H1 (cell line): ENCODE measurements around the gene KCNQ1. TPM values are rescaled to one million over a fixed set of nuclear protein-coding genes. Genes with fewer than 3 reads are reported as not detected.

Experiments used
- CTCF ChIA-PET: fragments of 300-600 bp; sonication (Branson Sonifier 250); formaldehyde crosslinking; loops from one replicate; lab custom pipeline; 2021; ENCODE audit not compliant: partially characterized antibody; lab: Charles Lee
- POLR2A ChIA-PET: fragments of 300-600 bp; sonication (Branson Sonifier 250); formaldehyde crosslinking; loops from one replicate; lab custom pipeline; 2021; ENCODE audit warnings: inconsistent platforms; ENCODE audit not compliant: partially characterized antibody; lab: Charles Lee
- DNase-seq, 2 experiments: peaks; one replicate each; pipeline versions ENCODE4 v3.0.0 to v3.0.0-alpha.2; 2010 to 2022; ENCODE audit warnings: low spot score in 2 of 2, low read depth in 1 of 2, mixed read lengths in 1 of 2
- FAIRE-seq: peaks from 2 replicates; lab custom pipeline; 2011; peaks lifted over from hg19 to GRCh38; lab: Jason Lieb, UNC
- H2AFZ ChIP-seq: 2 replicates; pipeline ENCODE4 v1.8.1; 2012; ENCODE audit warnings: low read length, inconsistent platforms
- H2AK5ac ChIP-seq: 2 replicates; pipeline ENCODE4 v1.6.1; 2013; ENCODE audit warnings: low read depth, low read length
- H2BK120ac ChIP-seq: replicated peaks from 2 replicates; pipeline ENCODE3; 2013; ENCODE audit warnings: low read depth, low read length, inconsistent platforms
- H2BK12ac ChIP-seq: 2 replicates; pipeline ENCODE4 v1.6.1; 2013; ENCODE audit warnings: low read depth, low read length
- H2BK15ac ChIP-seq: 2 replicates; pipeline ENCODE4 v1.6.1; 2013; ENCODE audit warnings: low read length
- H2BK20ac ChIP-seq: 2 replicates; pipeline ENCODE4 v1.6.1; 2013; ENCODE audit warnings: low read length
- H2BK5ac ChIP-seq: 2 replicates; pipeline ENCODE4 v1.6.1; 2013; ENCODE audit warnings: low read depth, low read length
- H3K14ac ChIP-seq: 2 replicates; pipeline ENCODE4 v1.6.1; 2013; ENCODE audit warnings: inconsistent platforms; ENCODE audit not compliant: insufficient read length
- H3K18ac ChIP-seq: 2 replicates; pipeline ENCODE4 v1.6.1; 2013; ENCODE audit warnings: low read length; ENCODE audit errors: extremely low read depth
- H3K23ac ChIP-seq: 2 replicates; pipeline ENCODE4 v1.6.1; 2013; ENCODE audit warnings: inconsistent platforms; ENCODE audit not compliant: insufficient read length
- H3K23me2 ChIP-seq: 2 replicates; pipeline ENCODE4 v1.6.1; 2013; ENCODE audit warnings: low read depth, low read length
- H3K27ac ChIP-seq: 2 replicates; pipeline ENCODE4 v1.6.1; 2011; ENCODE audit warnings: low read depth, low read length, inconsistent platforms
- H3K27me3 ChIP-seq, 4 experiments: replicated peaks in 1 of 4; 1 replicate in 1 of 4; 2 replicates in 3 of 4; pipeline versions ENCODE4 v1.6.1 to v1.8.1; 2011 to 2013; ENCODE audit warnings: low read length in 3 of 4, mild to moderate bottlenecking in 3 of 4, inconsistent platforms in 2 of 4, mixed read lengths in 2 of 4, moderate library complexity in 1 of 4; ENCODE audit not compliant: control insufficient read depth in 3 of 4, insufficient read depth in 3 of 4; ENCODE audit errors: extremely low read depth in 1 of 4
- H3K36me3 ChIP-seq, 4 experiments: 2 replicates each; pipeline versions ENCODE4 v1.6.1 to v1.8.1; 2011 to 2013; ENCODE audit warnings: mild to moderate bottlenecking in 4 of 4, low read length in 3 of 4, moderate library complexity in 2 of 4, control low read depth in 1 of 4, inconsistent platforms in 1 of 4; ENCODE audit not compliant: insufficient read depth in 4 of 4, control insufficient read depth in 2 of 4
- H3K4ac ChIP-seq: replicated peaks from 2 replicates; pipeline ENCODE3; 2013; ENCODE audit warnings: low read length, low read depth, mixed read lengths, inconsistent platforms; ENCODE audit not compliant: insufficient read length
- H3K4me1 ChIP-seq, 4 experiments: replicated peaks in 1 of 4; 1 replicate in 1 of 4; 2 replicates in 3 of 4; pipeline versions ENCODE4 v1.6.1 to v1.8.1; 2011 to 2013; ENCODE audit warnings: low read length in 3 of 4, inconsistent platforms in 2 of 4, mixed read lengths in 1 of 4; ENCODE audit not compliant: insufficient read depth in 4 of 4, control insufficient read depth in 3 of 4
- H3K4me2 ChIP-seq, 2 experiments: 2 replicates each; pipeline versions ENCODE4 v1.6.1 to v1.8.1; 2011 to 2013; ENCODE audit warnings: low read depth in 2 of 2, low read length in 2 of 2, control low read depth in 1 of 2, inconsistent platforms in 1 of 2, mild to moderate bottlenecking in 1 of 2; ENCODE audit not compliant: insufficient read depth in 1 of 2
- H3K4me3 ChIP-seq, 4 experiments: fragments of 200-600, 300-600 bp in 1 of 4; sonication (generic), shearing (Covaris generic), sonication (Bioruptor Twin) in 1 of 4; 2 replicates each; pipeline versions ENCODE4 v1.5.1 to v1.8.1; 2011 to 2016; ENCODE audit warnings: low read length in 4 of 4, low read depth in 3 of 4, control low read depth in 2 of 4, inconsistent platforms in 2 of 4, mild to moderate bottlenecking in 2 of 4, mixed read lengths in 1 of 4, moderate library complexity in 1 of 4; ENCODE audit not compliant: insufficient read depth in 2 of 4; ENCODE audit errors: extremely low read depth in 1 of 4
- H3K56ac ChIP-seq: replicated peaks from 2 replicates; pipeline ENCODE3; 2013; ENCODE audit warnings: low read depth, mild to moderate bottlenecking, mixed read lengths, low read length, inconsistent platforms; ENCODE audit not compliant: insufficient read length
- H3K79me1 ChIP-seq: 2 replicates; pipeline ENCODE4 v1.6.1; 2013; ENCODE audit warnings: low read depth, low read length, control low read depth
- H3K79me2 ChIP-seq, 2 experiments: 2 replicates each; pipeline versions ENCODE4 v1.6.1 to v1.8.1; 2012 to 2013; ENCODE audit warnings: low read length in 2 of 2, mild to moderate bottlenecking in 2 of 2, inconsistent platforms in 1 of 2; ENCODE audit not compliant: insufficient read depth in 2 of 2, control insufficient read depth in 1 of 2
- H3K9ac ChIP-seq, 4 experiments: replicated peaks in 1 of 4; 1 replicate in 1 of 4; 2 replicates in 3 of 4; pipeline versions ENCODE4 v1.6.1 to v1.8.1; 2011 to 2013; ENCODE audit warnings: low read depth in 3 of 4, low read length in 3 of 4, control low read depth in 2 of 4, mild to moderate bottlenecking in 2 of 4, moderate library complexity in 2 of 4, inconsistent platforms in 1 of 4; ENCODE audit errors: extremely low read depth in 1 of 4
- H3K9me3 ChIP-seq, 2 experiments: 2 replicates each; pipeline versions ENCODE4 v1.6.1 to v1.8.1; 2012 to 2013; ENCODE audit warnings: mild to moderate bottlenecking in 2 of 2, moderate library complexity in 2 of 2, control low read depth in 1 of 2, inconsistent platforms in 1 of 2, low read depth in 1 of 2, low read length in 1 of 2, mixed read lengths in 1 of 2; ENCODE audit not compliant: insufficient read depth in 2 of 2
- H4K20me1 ChIP-seq, 2 experiments: replicated peaks in 1 of 2; 2 replicates each; pipeline versions ENCODE3 to v1.8.1; 2011 to 2013; ENCODE audit warnings: inconsistent platforms in 2 of 2, low read length in 2 of 2, mild to moderate bottlenecking in 1 of 2; ENCODE audit not compliant: insufficient read depth in 2 of 2, control insufficient read depth in 1 of 2
- H4K5ac ChIP-seq: 2 replicates; pipeline ENCODE4 v1.6.1; 2013; ENCODE audit warnings: low read length, low read depth, mixed read lengths, inconsistent platforms; ENCODE audit not compliant: insufficient read length
- H4K8ac ChIP-seq: 2 replicates; pipeline ENCODE4 v1.8.0; 2013; ENCODE audit warnings: mild to moderate bottlenecking, moderate library complexity, low read length, inconsistent platforms; ENCODE audit not compliant: insufficient read depth; ENCODE audit errors: extremely low read depth
- H4K91ac ChIP-seq: replicated peaks from 2 replicates; pipeline ENCODE3; 2013; ENCODE audit warnings: low read length, mixed read lengths, inconsistent platforms; ENCODE audit not compliant: insufficient read length
- CBX8 ChIP-seq: fragments of 300-800, 300-1000 bp; sonication (generic); IDR thresholded peaks from 2 replicates; pipeline ENCODE4 v1.7.1; 2016; ENCODE audit warnings: low read depth, low read length, borderline replicate concordance
- CHD2 ChIP-seq: IDR thresholded peaks from 2 replicates; pipeline ENCODE4 v1.6.1; 2012; ENCODE audit warnings: low read length, improper control_type of control experiment
- CREB1 ChIP-seq: IDR thresholded peaks from 2 replicates; pipeline ENCODE4 v1.6.1; 2012; ENCODE audit warnings: inconsistent platforms
- JUND ChIP-seq: IDR thresholded peaks from 2 replicates; pipeline ENCODE4 v1.6.1; 2011; ENCODE audit warnings: mild to moderate bottlenecking, improper control_type of control experiment, low read length
- MAFK ChIP-seq: IDR thresholded peaks from 2 replicates; pipeline ENCODE4 v1.6.1; 2012; ENCODE audit warnings: low read depth, mild to moderate bottlenecking, improper control_type of control experiment, low read length
- NANOG ChIP-seq: IDR thresholded peaks from 2 replicates; pipeline ENCODE4 v1.6.1; 2011; ENCODE audit warnings: low read length, low read depth, mild to moderate bottlenecking, inconsistent platforms; ENCODE audit not compliant: insufficient read depth, poor library complexity, severe bottlenecking
- NRF1 ChIP-seq: IDR thresholded peaks from 2 replicates; pipeline ENCODE4 v1.6.1; 2011; ENCODE audit warnings: mild to moderate bottlenecking, low read depth, low read length, improper control_type of control experiment
- SP4 ChIP-seq: IDR thresholded peaks from 2 replicates; pipeline ENCODE4 v1.6.1; 2012; ENCODE audit warnings: low read length, inconsistent platforms
- TEAD4 ChIP-seq: IDR thresholded peaks from 2 replicates; pipeline ENCODE4 v1.6.1; 2012; ENCODE audit warnings: low read depth, low read length, inconsistent platforms, mixed read lengths
- WGBS, 2 experiments: shearing (Covaris generic) in 1 of 2; methylation state at CpG; one replicate each; pipeline versions ENCODE4 v1.1.6 to v1.1.7; 2013 to 2015; ENCODE audit warnings: low lambda C conversion rate in 2 of 2, mixed read lengths in 2 of 2, inconsistent platforms in 1 of 2, low coverage in 1 of 2, missing lambda C conversion rate in 1 of 2; ENCODE audit not compliant: insufficient replicate concordance in 2 of 2, insufficient coverage in 1 of 2, insufficient read length in 1 of 2; ENCODE audit errors: extremely low coverage in 1 of 2, missing lambda C conversion rate in 1 of 2; 5-methylcytosine and 5-hydroxymethylcytosine counted together
- polyA plus RNA-seq, 7 experiments: library from polyadenylated mRNA; depleted of rRNA in 3 of 7; stranded (reverse) in 5 of 7; unstranded in 2 of 7; fragments of >200 nt in 5 of 7; fragments of 200-250 nt in 2 of 7; gene quantifications; 1 replicate in 5 of 7; 2 replicates in 1 of 7; 4 replicates in 1 of 7; pipeline versions ENCODE4 v1.2.1 to v1.2.3, GENCODE V29; 2011 to 2013; ENCODE audit warnings: missing spikeins in 2 of 7, mixed read lengths in 2 of 7
- total RNA-seq: library from RNA; stranded (reverse); fragmentation: NEBNext Ultra II Directional; extraction: Animal tissue kit (Norgen Biotek cat#: 25700); gene quantifications from 2 replicates; pipeline ENCODE4 v1.2.1, GENCODE V29; 2021
- TF ChIP-seq, protein P1 (sequence below): IDR thresholded peaks from 2 replicates; pipeline ENCODE4 v1.6.1; 2011; ENCODE audit warnings: low read depth, mild to moderate bottlenecking, low read length; ENCODE audit not compliant: insufficient read depth
- TF ChIP-seq, protein P2 (sequence below): IDR thresholded peaks from 2 replicates; pipeline ENCODE4 v1.6.1; 2012; ENCODE audit warnings: low read length, inconsistent platforms

Gene KCNQ1
- total and polyA plus RNA-seq, 2 of the 8 experiments (the other 6 are each of a cell fraction or from before 2014, with no cell fraction given): 1.9 to 2.0 TPM

DNA sequence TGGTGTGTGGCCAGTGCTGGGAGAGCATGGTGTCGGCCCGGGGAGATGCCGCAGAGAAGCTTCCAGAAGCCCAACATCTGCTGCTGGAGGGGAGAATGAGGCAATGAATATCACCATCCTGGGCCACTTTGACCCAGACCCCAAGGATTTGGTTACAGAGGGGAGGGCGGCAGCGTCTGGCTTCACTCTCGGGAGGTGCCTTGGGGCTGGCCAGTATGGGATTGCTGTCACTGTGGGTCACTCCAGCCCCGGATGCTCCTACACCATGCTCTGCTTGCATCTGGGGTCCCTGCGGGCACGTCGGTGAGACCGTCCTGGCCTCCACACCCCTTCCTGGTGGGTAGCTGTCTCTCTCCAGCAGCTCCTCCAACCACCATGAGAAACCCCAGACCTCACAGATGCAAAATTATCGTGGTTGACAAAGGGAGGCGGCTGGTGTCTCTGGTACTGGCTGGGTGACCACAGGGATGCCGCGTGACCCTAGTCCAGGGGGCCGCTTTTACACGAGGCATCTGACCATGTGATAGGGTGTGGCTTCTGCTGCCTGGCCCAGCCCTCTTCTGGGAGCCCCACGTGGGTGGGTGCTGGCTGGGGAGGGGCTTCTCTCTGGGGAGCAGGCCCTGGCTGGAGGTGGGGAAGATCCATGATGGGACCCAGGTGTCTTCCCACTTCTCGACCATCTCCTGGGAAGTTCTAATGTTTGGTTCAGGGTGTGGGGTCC lies 5.7 kb downstream of the KCNQ1 start:
- no peak overlapping the region for H3K14ac ChIP-seq
- H3K4me2 ChIP-seq: no peak overlapping the region
- H2BK12ac ChIP-seq: no peak overlapping the region
- no peak overlapping the region for H2BK15ac ChIP-seq
- H3K56ac ChIP-seq: no peak overlapping the region
- ChIA-PET CTCF (interaction anchor here (0.8 to 2.1 kb wide), 5 partner anchors 14 to 148 kb away, joined by 3 to 12 read pairs (median 3); no protein-coding TSS in a partner anchor), POLR2A (no interaction called here)
- H3K4ac ChIP-seq: no peak overlapping the region
- no peak overlapping the region; the same call in 1 of the 2 replicates for H4K8ac ChIP-seq
- no peak overlapping the region for H3K27ac ChIP-seq
- H3K79me2 ChIP-seq: no peaks in the 10 kb centered on the region
- H3K9me3 ChIP-seq: no peaks in the 10 kb centered on the region
- no peak overlapping the region for H2BK20ac ChIP-seq
- no peak overlapping the region for H4K5ac ChIP-seq
- WGBS, 2 experiments: 86% methylated on average over 16 of the region's 19 CpGs; no CpG with 5 or more reads in 1 of the 2 experiments
- no peak overlapping the region for H2AK5ac ChIP-seq
- H3K23ac ChIP-seq: no peak overlapping the region
- no peak overlapping the region for H3K4me3 ChIP-seq
- H3K18ac ChIP-seq: no peak overlapping the region
- H4K20me1 ChIP-seq: peaks cover 3 to 6% of the 10 kb centered on the region in 2 experiments
- H2BK120ac ChIP-seq: no peak overlapping the region
- peaks cover 0 to 3% (median under 1%) of the 10 kb centered on the region in 4 experiments; a peak in 1 of 7 replicates for H3K4me1 ChIP-seq
- H2AFZ ChIP-seq: no peak overlapping the region
- DNase-seq (no peak), FAIRE-seq (no peak)
- no peak overlapping the region for H4K91ac ChIP-seq
- no peaks in the 10 kb centered on the region for H3K79me1 ChIP-seq
- no peak overlapping the region for H3K9ac ChIP-seq
- H3K36me3 ChIP-seq: no peaks in the 10 kb centered on the region
- H3K23me2 ChIP-seq: no peaks in the 10 kb centered on the region; the same call in 1 of the 2 replicates
- H3K27me3 ChIP-seq: peaks cover 26 to 74% (median 48%) of the 10 kb centered on the region in 4 experiments
- no peak overlapping the region for H2BK5ac ChIP-seq
- TF ChIP-seq CBX8: no peak
- TF ChIP-seq, protein P1, sequence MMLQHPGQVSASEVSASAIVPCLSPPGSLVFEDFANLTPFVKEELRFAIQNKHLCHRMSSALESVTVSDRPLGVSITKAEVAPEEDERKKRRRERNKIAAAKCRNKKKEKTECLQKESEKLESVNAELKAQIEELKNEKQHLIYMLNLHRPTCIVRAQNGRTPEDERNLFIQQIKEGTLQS: no peak
- no peak for TF ChIP-seq SP4
- no peak for TF ChIP-seq NANOG
- TF ChIP-seq MAFK: no peak
- TF ChIP-seq CREB1: no peak
- TF ChIP-seq, protein P2, sequence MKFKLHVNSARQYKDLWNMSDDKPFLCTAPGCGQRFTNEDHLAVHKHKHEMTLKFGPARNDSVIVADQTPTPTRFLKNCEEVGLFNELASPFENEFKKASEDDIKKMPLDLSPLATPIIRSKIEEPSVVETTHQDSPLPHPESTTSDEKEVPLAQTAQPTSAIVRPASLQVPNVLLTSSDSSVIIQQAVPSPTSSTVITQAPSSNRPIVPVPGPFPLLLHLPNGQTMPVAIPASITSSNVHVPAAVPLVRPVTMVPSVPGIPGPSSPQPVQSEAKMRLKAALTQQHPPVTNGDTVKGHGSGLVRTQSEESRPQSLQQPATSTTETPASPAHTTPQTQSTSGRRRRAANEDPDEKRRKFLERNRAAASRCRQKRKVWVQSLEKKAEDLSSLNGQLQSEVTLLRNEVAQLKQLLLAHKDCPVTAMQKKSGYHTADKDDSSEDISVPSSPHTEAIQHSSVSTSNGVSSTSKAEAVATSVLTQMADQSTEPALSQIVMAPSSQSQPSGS: no peak
- TF ChIP-seq NRF1: no peak
- TF ChIP-seq CHD2: no peak
- no peak for TF ChIP-seq TEAD4
- no peak for TF ChIP-seq JUND
